Ovary (tissue), 3 donors: ENCODE data around the gene VAV2.

Source experiments
- POLR2A ChIP-seq: fragments of 450-650 bp; IDR thresholded peaks from one replicate; pipeline ENCODE4 v1.6.1; 2017; ENCODE audit warnings: antibody characterized with exemption, mild to moderate bottlenecking, moderate library complexity
- TF ChIP-seq, protein P1 (sequence below), 3 donors: fragments of 450-650 bp in 2 of 3; fragments of 200-600 bp in 1 of 3; IDR thresholded peaks; one replicate each; pipeline versions ENCODE4 v1.5.1 to v1.8.0; 2016 to 2022; ENCODE audit warnings: antibody characterized with exemption in 3 of 3, mild to moderate bottlenecking in 1 of 3
- donor health status: DM: no; HTN: no; CAD: no.

DNA sequence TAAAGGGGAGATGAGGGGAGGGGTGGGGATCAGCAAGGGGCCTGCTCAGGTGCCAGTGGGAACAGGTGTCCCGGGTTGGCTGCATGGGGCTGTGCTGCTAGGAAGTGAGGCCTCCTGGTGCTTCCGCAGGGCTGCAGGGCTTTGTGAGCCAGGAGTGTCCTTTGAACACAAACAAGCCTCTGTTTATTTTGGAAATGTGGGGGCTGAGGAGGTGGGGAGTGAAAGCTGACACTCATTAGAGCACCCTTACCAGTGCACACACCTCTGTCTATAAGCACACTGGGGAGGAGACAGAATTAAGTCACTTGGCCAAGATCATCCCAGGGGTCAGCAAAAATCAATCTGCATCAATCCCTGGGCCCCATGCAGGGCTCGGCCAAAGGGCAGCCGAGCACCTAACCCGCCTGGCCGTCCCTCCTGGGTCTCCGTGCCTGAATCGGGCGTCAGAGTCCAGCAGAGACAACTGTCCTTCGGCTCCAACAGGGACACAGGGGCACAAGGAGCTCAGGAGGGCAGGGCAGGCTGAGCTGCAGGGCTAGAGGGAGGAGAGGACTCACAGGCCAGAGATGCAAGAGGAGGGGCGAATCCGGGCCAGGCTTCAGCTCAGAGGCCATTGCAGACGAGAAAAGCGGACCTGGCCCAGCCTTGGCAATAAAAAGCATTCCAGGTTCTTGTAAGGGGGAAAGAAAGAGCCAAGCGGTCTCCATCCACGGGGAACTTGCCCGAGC is 99.8 kb downstream of the VAV2 start:
- TF ChIP-seq, protein P1, sequence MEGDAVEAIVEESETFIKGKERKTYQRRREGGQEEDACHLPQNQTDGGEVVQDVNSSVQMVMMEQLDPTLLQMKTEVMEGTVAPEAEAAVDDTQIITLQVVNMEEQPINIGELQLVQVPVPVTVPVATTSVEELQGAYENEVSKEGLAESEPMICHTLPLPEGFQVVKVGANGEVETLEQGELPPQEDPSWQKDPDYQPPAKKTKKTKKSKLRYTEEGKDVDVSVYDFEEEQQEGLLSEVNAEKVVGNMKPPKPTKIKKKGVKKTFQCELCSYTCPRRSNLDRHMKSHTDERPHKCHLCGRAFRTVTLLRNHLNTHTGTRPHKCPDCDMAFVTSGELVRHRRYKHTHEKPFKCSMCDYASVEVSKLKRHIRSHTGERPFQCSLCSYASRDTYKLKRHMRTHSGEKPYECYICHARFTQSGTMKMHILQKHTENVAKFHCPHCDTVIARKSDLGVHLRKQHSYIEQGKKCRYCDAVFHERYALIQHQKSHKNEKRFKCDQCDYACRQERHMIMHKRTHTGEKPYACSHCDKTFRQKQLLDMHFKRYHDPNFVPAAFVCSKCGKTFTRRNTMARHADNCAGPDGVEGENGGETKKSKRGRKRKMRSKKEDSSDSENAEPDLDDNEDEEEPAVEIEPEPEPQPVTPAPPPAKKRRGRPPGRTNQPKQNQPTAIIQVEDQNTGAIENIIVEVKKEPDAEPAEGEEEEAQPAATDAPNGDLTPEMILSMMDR (IDR thresholded peaks at IDR 0.05) = no peak
- no peak for TF ChIP-seq POLR2A
